BJ (cell line): ENCODE measurements around the gene ABCB8. TPM values are rescaled to one million over a fixed set of nuclear protein-coding genes. Genes with fewer than 3 reads are reported as not detected.
A peak's percentile ranks its signal among the peaks of the same experiment; 100 is the strongest.

Experiments used
- CTCF ChIA-PET: fragments of 350-600 bp; formaldehyde crosslinking; extraction: SDS; loops from one replicate; lab custom pipeline; 2021; ENCODE audit warnings: antibody characterized with exemption, inconsistent platforms; lab: Yijun Ruan, JAX
- POLR2A ChIA-PET: fragments of 300-600 bp; sonication (Branson Sonifier 250); formaldehyde crosslinking; extraction: SDS; loops from one replicate; lab custom pipeline; 2021; ENCODE audit warnings: antibody characterized with exemption; lab: Charles Lee
- DNase-seq: peaks from one replicate; pipeline ENCODE4 v3.0.0-alpha.2; 2011; ENCODE audit warnings: low read depth
- H3K27me3 ChIP-seq: 2 replicates; pipeline ENCODE4 v1.6.0; 2011; ENCODE audit warnings: low read length; ENCODE audit not compliant: control insufficient read depth, insufficient read depth
- H3K36me3 ChIP-seq: 2 replicates; pipeline ENCODE4 v1.5.1; 2011; ENCODE audit warnings: low read length; ENCODE audit not compliant: control insufficient read depth, insufficient read depth
- H3K4me3 ChIP-seq: 2 replicates; pipeline ENCODE4 v1.5.1; 2011; ENCODE audit warnings: low read depth, mild to moderate bottlenecking, control low read depth, low read length
- polyA plus RNA-seq: library from polyadenylated mRNA; depleted of rRNA; stranded (reverse); fragments of >200 nt; gene quantifications from 2 replicates; pipeline ENCODE4 v1.2.3, GENCODE V29; 2011
- TF ChIP-seq, protein P1 (sequence below): IDR thresholded peaks from 2 replicates; pipeline ENCODE4 v1.5.1; 2011; ENCODE audit warnings: low read depth, mild to moderate bottlenecking, control low read depth, inconsistent platforms, low read length, moderate library complexity; ENCODE audit not compliant: insufficient read depth

Gene ABCB8
- polyA plus RNA-seq, 1 experiment: 23.6 TPM

DNA sequence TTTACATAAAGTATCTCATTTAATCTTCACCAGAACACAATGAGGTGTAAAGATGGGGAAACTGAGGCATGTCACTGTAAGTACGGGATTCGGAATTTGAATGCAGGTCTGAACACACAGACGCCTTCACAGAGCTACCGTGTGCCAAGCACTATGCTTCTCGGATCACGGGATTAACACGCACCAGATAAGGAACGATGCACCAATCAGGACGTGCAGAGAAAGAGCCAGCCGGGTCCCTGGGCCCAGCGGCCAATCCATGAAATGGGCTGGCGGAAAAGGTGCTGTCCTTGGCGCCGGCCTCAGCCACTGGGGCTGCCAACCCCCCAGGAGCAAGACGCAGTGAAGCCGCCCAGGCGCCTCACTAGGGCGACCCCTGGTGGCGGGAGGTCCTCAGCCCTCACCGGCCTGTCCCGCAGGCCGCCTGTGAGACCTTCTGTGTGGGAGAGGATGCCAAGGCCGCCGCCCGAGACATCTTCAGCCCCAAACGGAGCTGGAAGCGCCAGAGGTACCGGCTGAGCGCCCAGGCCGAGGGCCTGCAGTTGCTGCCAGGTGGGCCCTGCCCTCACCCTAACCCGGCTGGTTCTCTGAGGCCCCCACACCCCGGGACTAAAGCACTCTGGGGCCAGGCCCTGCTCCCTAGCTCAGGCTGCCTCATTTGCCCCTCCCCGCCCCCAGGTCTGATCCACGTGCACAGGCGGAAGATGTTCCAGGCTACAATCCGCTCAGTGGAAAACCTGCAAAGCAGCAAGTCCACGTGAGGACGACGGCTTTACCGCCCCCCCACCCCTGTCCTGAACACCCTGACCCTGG, 19.5 kb upstream of the ABCB8 start:
- CTCF ChIA-PET: interaction anchor here (1.0 to 7.0 kb wide), 10 partner anchors 11 to 116 kb away, joined by 3 to 91 read pairs (median 6); partner anchors contain the start of genes ATG9B and NOS3
- DNase-seq: no peak
- Histone ChIP-seq H3K4me3 (no peak overlapping the region), H3K27me3 (peaks cover 2% of the 10 kb centered on the region), H3K36me3 (no peaks in the 10 kb centered on the region)
- POLR2A ChIA-PET: no interaction called here
- TF ChIP-seq, protein P1, sequence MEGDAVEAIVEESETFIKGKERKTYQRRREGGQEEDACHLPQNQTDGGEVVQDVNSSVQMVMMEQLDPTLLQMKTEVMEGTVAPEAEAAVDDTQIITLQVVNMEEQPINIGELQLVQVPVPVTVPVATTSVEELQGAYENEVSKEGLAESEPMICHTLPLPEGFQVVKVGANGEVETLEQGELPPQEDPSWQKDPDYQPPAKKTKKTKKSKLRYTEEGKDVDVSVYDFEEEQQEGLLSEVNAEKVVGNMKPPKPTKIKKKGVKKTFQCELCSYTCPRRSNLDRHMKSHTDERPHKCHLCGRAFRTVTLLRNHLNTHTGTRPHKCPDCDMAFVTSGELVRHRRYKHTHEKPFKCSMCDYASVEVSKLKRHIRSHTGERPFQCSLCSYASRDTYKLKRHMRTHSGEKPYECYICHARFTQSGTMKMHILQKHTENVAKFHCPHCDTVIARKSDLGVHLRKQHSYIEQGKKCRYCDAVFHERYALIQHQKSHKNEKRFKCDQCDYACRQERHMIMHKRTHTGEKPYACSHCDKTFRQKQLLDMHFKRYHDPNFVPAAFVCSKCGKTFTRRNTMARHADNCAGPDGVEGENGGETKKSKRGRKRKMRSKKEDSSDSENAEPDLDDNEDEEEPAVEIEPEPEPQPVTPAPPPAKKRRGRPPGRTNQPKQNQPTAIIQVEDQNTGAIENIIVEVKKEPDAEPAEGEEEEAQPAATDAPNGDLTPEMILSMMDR: peak; percentile 71

DNA sequence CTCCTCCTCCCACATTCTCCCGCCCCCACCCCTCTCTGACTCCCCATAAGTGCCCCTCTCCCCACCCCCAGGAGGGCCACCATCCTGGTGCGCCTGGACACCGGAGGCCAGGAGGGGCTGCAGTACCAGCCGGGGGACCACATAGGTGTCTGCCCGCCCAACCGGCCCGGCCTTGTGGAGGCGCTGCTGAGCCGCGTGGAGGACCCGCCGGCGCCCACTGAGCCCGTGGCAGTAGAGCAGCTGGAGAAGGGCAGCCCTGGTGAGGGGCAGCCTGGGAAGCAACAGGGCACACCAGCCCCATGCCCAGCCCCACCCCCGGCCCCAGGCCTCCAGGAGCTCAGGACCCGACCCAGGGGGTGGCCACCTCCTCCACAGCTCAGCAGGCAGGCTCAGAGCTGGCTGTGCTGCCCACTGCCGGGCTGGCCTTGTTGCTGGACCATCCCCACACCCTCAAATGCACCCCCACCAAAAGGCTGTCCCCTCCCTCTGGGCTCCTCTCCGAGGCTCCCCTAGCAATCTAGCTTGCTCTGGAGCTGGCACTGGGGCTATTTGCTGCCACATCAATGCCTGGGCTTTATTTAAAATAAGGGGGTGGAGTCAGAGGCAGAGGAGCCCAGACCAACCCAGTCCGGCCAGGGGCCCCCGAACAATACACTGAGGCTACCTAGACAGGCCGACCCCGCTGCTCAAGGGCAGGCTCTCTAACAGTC, 18.8 kb upstream of the ABCB8 start:
- DNase-seq: no peak
- TF ChIP-seq, protein P1: no peak
- CTCF ChIA-PET: interaction anchor here (0.7 to 7.0 kb wide), 13 partner anchors 10 to 115 kb away, joined by 3 to 91 read pairs (median 4); partner anchors contain the start of genes ATG9B and NOS3
- H3K36me3 ChIP-seq: no peaks in the 10 kb centered on the region
- no peak overlapping the region for H3K4me3 ChIP-seq
- H3K27me3 ChIP-seq: peaks cover 2% of the 10 kb centered on the region
- POLR2A ChIA-PET: no interaction called here

GRCh38 chr7:151010037-151010306, 18.3 kb upstream of the ABCB8 start:
- TF ChIP-seq, protein P1: no peak

DNA sequence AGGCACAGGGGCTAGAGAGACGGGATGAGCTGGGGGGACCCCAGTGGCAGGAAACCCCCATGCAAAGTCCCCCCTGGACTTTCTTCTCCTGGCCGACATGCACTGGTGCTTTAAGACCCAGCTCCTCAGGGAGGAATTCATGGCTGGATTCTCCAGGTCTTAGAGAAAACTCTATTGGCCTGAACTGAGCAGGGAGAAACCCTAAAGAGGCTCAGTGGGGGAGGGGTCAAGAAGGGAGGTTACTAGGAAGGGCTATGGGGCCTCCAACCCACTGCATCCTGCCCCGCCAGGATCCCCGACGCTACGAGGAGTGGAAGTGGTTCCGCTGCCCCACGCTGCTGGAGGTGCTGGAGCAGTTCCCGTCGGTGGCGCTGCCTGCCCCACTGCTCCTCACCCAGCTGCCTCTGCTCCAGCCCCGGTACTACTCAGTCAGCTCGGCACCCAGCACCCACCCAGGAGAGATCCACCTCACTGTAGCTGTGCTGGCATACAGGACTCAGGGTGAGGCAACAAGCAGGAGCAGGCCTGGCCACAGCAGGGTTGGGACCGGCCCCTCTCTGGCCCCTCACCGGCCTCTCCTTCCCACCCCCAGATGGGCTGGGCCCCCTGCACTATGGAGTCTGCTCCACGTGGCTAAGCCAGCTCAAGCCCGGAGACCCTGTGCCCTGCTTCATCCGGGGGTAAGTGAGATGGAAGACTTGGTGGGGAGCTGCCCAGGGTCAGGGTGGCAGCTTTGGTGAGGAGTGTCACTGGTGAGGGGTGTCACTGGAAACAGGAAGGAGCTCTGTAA, 17.7 kb upstream of the ABCB8 start:
- no peak for DNase-seq
- ChIA-PET CTCF (interaction anchor here (0.7 to 7.0 kb wide), 15 partner anchors 9 to 114 kb away, joined by 3 to 91 read pairs (median 3); partner anchors contain the start of gene NOS3), POLR2A (no interaction called here)
- TF ChIP-seq, protein P1: no peak
- no peak overlapping the region for H3K4me3 ChIP-seq
- H3K36me3 ChIP-seq: no peaks in the 10 kb centered on the region
- H3K27me3 ChIP-seq: peaks cover 2% of the 10 kb centered on the region

More at GRCh38 chr7:151010037-151010306, 18.3 kb upstream of the ABCB8 start:
- H3K27me3 ChIP-seq: peaks cover 2% of the 10 kb centered on the region
- no peak for DNase-seq
- CTCF ChIA-PET: interaction anchor here (0.7 to 7.0 kb wide), 12 partner anchors 10 to 114 kb away, joined by 3 to 91 read pairs (median 4); partner anchors contain the start of gene NOS3
- no peak overlapping the region for H3K4me3 ChIP-seq
- H3K36me3 ChIP-seq: no peaks in the 10 kb centered on the region
- POLR2A ChIA-PET: no interaction called here
